Measurements from ENCODE around the gene HGS.

- TF ChIP-seq SUZ12 (IDR thresholded peaks at IDR 0.05; ENCODE audit: low read length), result no peak
- TF ChIP-seq RAD21 (IDR thresholded peaks at IDR 0.05 in 1 of 2, conservative IDR thresholded peaks at IDR 0.05 in 1 of 2; ENCODE audit: low read depth in 2 of 2, low read length in 2 of 2), result no peak
- TF ChIP-seq NANOG (IDR thresholded peaks at IDR 0.05; ENCODE audit: insufficient read depth, low read depth, low read length, poor library complexity, severe bottlenecking), result no peak
- TF ChIP-seq EZH2 (IDR thresholded peaks at IDR 0.05; ENCODE audit: low read depth, low read length, severe bottlenecking), result no peak
- TF ChIP-seq TCF12 (IDR thresholded peaks at IDR 0.05; ENCODE audit: low read depth, low read length), result no peak
- TF ChIP-seq CTCF (IDR thresholded peaks at IDR 0.05; ENCODE audit: control extremely low read depth in 1 of 3, insufficient read depth in 1 of 3, low read depth in 1 of 3, low read length in 3 of 3), result no peak
- no peak for TF ChIP-seq ZNF274 (IDR thresholded peaks at IDR 0.05; ENCODE audit: borderline replicate concordance, extremely low read depth, low read length)
- TF ChIP-seq POLR2A (IDR thresholded peaks at IDR 0.05; ENCODE audit: control extremely low read depth in 1 of 2, low read depth in 2 of 2, low read length in 2 of 2), result no peak
- TF ChIP-seq EP300 (IDR thresholded peaks at IDR 0.05; ENCODE audit: borderline replicate concordance in 1 of 2, low read depth in 2 of 2, low read length in 2 of 2), result no peak
- no peak for TF ChIP-seq RXRA (IDR thresholded peaks at IDR 0.05; ENCODE audit: insufficient read depth, low read depth, low read length)
- no peak for TF ChIP-seq SP1 (IDR thresholded peaks at IDR 0.05; ENCODE audit: low read depth, low read length)
- TF ChIP-seq CEBPB (IDR thresholded peaks at IDR 0.05; ENCODE audit: low read depth, low read length), result no peak
- TF ChIP-seq FOSL1 (IDR thresholded peaks at IDR 0.05; ENCODE audit: insufficient read depth, low read depth, low read length), result no peak
- no peak for TF ChIP-seq SIX5 (IDR thresholded peaks at IDR 0.05; ENCODE audit: low read depth, low read length)
These were observed 35.8 kb downstream of the HGS start for GRCh38 chr17:81719410-81720266.

All from H1 (cell line).